ENCODE data around the gene LUZP2. TPM values are rescaled to one million over a fixed set of nuclear protein-coding genes. Genes with fewer than 3 reads are reported as not detected.

The LUZP2 gene
- total RNA-seq, 1 donor from 2014 or later = not detected

GRCh38 chr11:24667353-24667968 is 170.6 kb downstream of the LUZP2 start:
- no peaks in the 10 kb centered on the region for H3K9me3 ChIP-seq
- no peak for ATAC-seq
- H3K27me3 ChIP-seq (ENCODE audit: low read depth) = no peaks in the 10 kb centered on the region
- no peak for DNase-seq
- no peaks in the 10 kb centered on the region for H3K36me3 ChIP-seq
- TF ChIP-seq CTCF (IDR thresholded peaks at IDR 0.05) = no peak
- no peak overlapping the region for H3K4me3 ChIP-seq
- no peaks in the 10 kb centered on the region for H3K4me1 ChIP-seq
- intact Hi-C loops (cut with DNase I) = no loop called here
- no peak overlapping the region for H3K27ac ChIP-seq

- no peak for DNase-seq
- no peak overlapping the region for H3K27ac ChIP-seq
- intact Hi-C loops (cut with DNase I) = no loop called here
- no peaks in the 10 kb centered on the region for H3K36me3 ChIP-seq
- H3K27me3 ChIP-seq (ENCODE audit: low read depth) = no peaks in the 10 kb centered on the region
- TF ChIP-seq CTCF (IDR thresholded peaks at IDR 0.05) = no peak
- H3K4me1 ChIP-seq = no peaks in the 10 kb centered on the region
- no peaks in the 10 kb centered on the region for H3K9me3 ChIP-seq
- no peak overlapping the region for H3K4me3 ChIP-seq
- ATAC-seq = no peak
Measured at GRCh38 chr11:24678703-24679348, 182.0 kb downstream of the LUZP2 start.

GRCh38 chr11:24679821-24680351 is 183.0 kb downstream of the LUZP2 start:
- Histone ChIP-seq H3K4me3 (no peak overlapping the region), H3K27me3 (ENCODE audit: low read depth) (no peaks in the 10 kb centered on the region), H3K27ac (no peak overlapping the region), H3K4me1 (no peaks in the 10 kb centered on the region), H3K9me3 (no peaks in the 10 kb centered on the region), H3K36me3 (no peaks in the 10 kb centered on the region)
- DNase-seq (no peak), ATAC-seq (no peak)
- TF ChIP-seq CTCF (IDR thresholded peaks at IDR 0.05) = no peak
- intact Hi-C loops (cut with DNase I) = no loop called here

GRCh38 chr11:24683583-24683982 is 186.7 kb downstream of the LUZP2 start:
- DNase-seq (no peak), ATAC-seq (no peak)
- Histone ChIP-seq H3K27me3 (ENCODE audit: low read depth) (no peaks in the 10 kb centered on the region), H3K27ac (no peak overlapping the region), H3K4me3 (no peak overlapping the region), H3K36me3 (no peaks in the 10 kb centered on the region), H3K9me3 (no peaks in the 10 kb centered on the region), H3K4me1 (no peaks in the 10 kb centered on the region)
- TF ChIP-seq CTCF (IDR thresholded peaks at IDR 0.05) = no peak
- intact Hi-C loops (cut with DNase I) = no loop called here

GRCh38 chr11:24685821-24686220 is 189.0 kb downstream of the LUZP2 start:
- no peak for TF ChIP-seq CTCF (IDR thresholded peaks at IDR 0.05)
- DNase-seq (no peak), ATAC-seq (no peak)
- Histone ChIP-seq H3K27me3 (ENCODE audit: low read depth) (no peaks in the 10 kb centered on the region), H3K27ac (no peak overlapping the region), H3K36me3 (no peaks in the 10 kb centered on the region), H3K4me1 (no peaks in the 10 kb centered on the region), H3K9me3 (no peaks in the 10 kb centered on the region), H3K4me3 (no peak overlapping the region)
- intact Hi-C loops (cut with DNase I) = no loop called here

All from lower lobe of right lung (tissue), 2 donors.